Neural cell (in vitro differentiated cells): Measurements from ENCODE around the gene GALNT10. TPM values are rescaled to one million over a fixed set of nuclear protein-coding genes. Genes with fewer than 3 reads are reported as not detected.

ENCODE experiments used
- H2AFZ ChIP-seq: fragments of 200-600, 300-800 bp; sonication (generic), shearing (Covaris generic); 2 replicates; pipeline ENCODE4 v1.6.0; 2014; ENCODE audit warnings: low read depth, mild to moderate bottlenecking, antibody characterized with exemption, low read length, moderate library complexity
- H3F3A ChIP-seq: fragments of 200-600 bp; shearing (Covaris generic); 2 replicates; pipeline ENCODE4 v1.6.1; 2016; ENCODE audit warnings: mild to moderate bottlenecking, moderate library complexity, mixed read lengths, antibody characterized with exemption, low read length; ENCODE audit not compliant: insufficient read depth, poor library complexity, severe bottlenecking
- H3K27ac ChIP-seq: fragments of 200-600, 300-800 bp; sonication (generic), shearing (Covaris generic); 2 replicates; pipeline ENCODE4 v1.5.1; 2014; ENCODE audit warnings: mild to moderate bottlenecking, low read length, moderate library complexity
- H3K27me3 ChIP-seq: fragments of 300-800, 200-600 bp; sonication (generic), shearing (Covaris generic); 2 replicates; pipeline ENCODE4 v1.6.0; 2014; ENCODE audit warnings: mild to moderate bottlenecking, low read depth, low read length, moderate library complexity; ENCODE audit not compliant: insufficient read depth
- H3K36me3 ChIP-seq: fragments of 300-800, 200-600 bp; sonication (generic), shearing (Covaris generic); 2 replicates; pipeline ENCODE4 v1.5.1; 2014; ENCODE audit warnings: mild to moderate bottlenecking, antibody characterized with exemption, low read length, moderate library complexity; ENCODE audit not compliant: insufficient read depth
- H3K4me2 ChIP-seq: fragments of 300-800, 200-600 bp; sonication (generic), shearing (Covaris generic); 2 replicates; pipeline ENCODE4 v1.6.0; 2014; ENCODE audit warnings: mild to moderate bottlenecking, low read length
- H3K4me3 ChIP-seq: fragments of 300-800, 200-600 bp; sonication (generic), shearing (Covaris generic); 2 replicates; pipeline ENCODE4 v1.5.1; 2014; ENCODE audit warnings: mild to moderate bottlenecking, low read length, moderate library complexity
- H3K79me2 ChIP-seq: fragments of 200-600 bp; shearing (Covaris generic); replicated peaks from 2 replicates; pipeline ENCODE4 v1.6.0; 2014; ENCODE audit warnings: mild to moderate bottlenecking, low read length, moderate library complexity; ENCODE audit not compliant: insufficient read depth
- H3K9ac ChIP-seq: fragments of 300-800, 200-600 bp; sonication (generic), shearing (Covaris generic); 2 replicates; pipeline ENCODE4 v1.6.1; 2016; ENCODE audit warnings: mild to moderate bottlenecking, low read length, mixed read lengths
- H3K9me2 ChIP-seq: fragments of 200-600 bp; shearing (Covaris generic); 2 replicates; pipeline ENCODE4 v1.6.1; 2016; ENCODE audit warnings: mild to moderate bottlenecking, low read length, mixed read lengths; ENCODE audit not compliant: insufficient read depth
- H3K9me3 ChIP-seq: fragments of 200-600, 300-800 bp; sonication (generic), shearing (Covaris generic); 2 replicates; pipeline ENCODE4 v1.6.1; 2016; ENCODE audit warnings: mild to moderate bottlenecking, mixed run types, low read length, moderate library complexity, mixed read lengths
- H4K20me1 ChIP-seq: fragments of 200-600 bp; shearing (Covaris generic); 2 replicates; pipeline ENCODE4 v1.6.1; 2016; ENCODE audit warnings: mild to moderate bottlenecking, mixed run types; ENCODE audit not compliant: insufficient read depth
- CTCF ChIP-seq: fragments of 450-650 bp; IDR thresholded peaks from 2 replicates; pipeline ENCODE4 v1.5.1; 2014; ENCODE audit warnings: antibody characterized with exemption, mild to moderate bottlenecking, moderate library complexity; ENCODE audit not compliant: poor library complexity, severe bottlenecking
- EP300 ChIP-seq: fragments of 450-650 bp; conservative IDR thresholded peaks from 2 replicates; pipeline ENCODE4 v1.6.1; 2014; ENCODE audit warnings: antibody characterized with exemption, mild to moderate bottlenecking, moderate library complexity; ENCODE audit not compliant: poor library complexity, severe bottlenecking
- EZH2 ChIP-seq: fragments of 200-600, 300-800 bp; shearing (Covaris generic), sonication (generic); IDR thresholded peaks from 2 replicates; pipeline ENCODE4 v1.6.1; 2014; ENCODE audit warnings: antibody characterized with exemption, low read length, borderline replicate concordance, mild to moderate bottlenecking; ENCODE audit not compliant: insufficient read depth, poor library complexity, severe bottlenecking
- POLR2AphosphoS5 ChIP-seq: IDR thresholded peaks from 2 replicates; pipeline ENCODE4 v1.6.1; 2012
- REST ChIP-seq: IDR thresholded peaks from 2 replicates; pipeline ENCODE4 v1.6.1; 2012; ENCODE audit warnings: borderline replicate concordance
- SMC3 ChIP-seq: fragments of 450-650 bp; conservative IDR thresholded peaks from 2 replicates; pipeline ENCODE4 v1.6.1; 2014; ENCODE audit warnings: antibody characterized with exemption, mild to moderate bottlenecking, moderate library complexity; ENCODE audit not compliant: poor library complexity
- TAF1 ChIP-seq: IDR thresholded peaks from 2 replicates; pipeline ENCODE4 v1.6.1; 2012; ENCODE audit warnings: low read depth
- polyA plus RNA-seq: library from polyadenylated mRNA; depleted of rRNA; stranded (reverse); fragments of >200 nt; gene quantifications from 2 replicates; pipeline ENCODE4 v1.2.3, GENCODE V29; 2014

GALNT10 gene
- polyA plus RNA-seq, 1 donor from 2014 or later, result 3.1 TPM

GRCh38 chr5:154324033-154324432, 133.5 kb downstream of the GALNT10 start:
- Histone ChIP-seq H3K27ac (no peak overlapping the region), H3K79me2 (no peaks in the 10 kb centered on the region), H3K4me2 (no peak overlapping the region), H4K20me1 (no peaks in the 10 kb centered on the region), H3K27me3 (no peaks in the 10 kb centered on the region), H3F3A (no peaks in the 10 kb centered on the region), H2AFZ (no peak overlapping the region), H3K4me3 (no peak overlapping the region), H3K9me2 (no peaks in the 10 kb centered on the region), H3K9ac (no peak overlapping the region), H3K9me3 (no peaks in the 10 kb centered on the region), H3K36me3 (no peaks in the 10 kb centered on the region)
- TF ChIP-seq EZH2 (no peak), CTCF (no peak), TAF1 (no peak), REST (no peak)

DNA sequence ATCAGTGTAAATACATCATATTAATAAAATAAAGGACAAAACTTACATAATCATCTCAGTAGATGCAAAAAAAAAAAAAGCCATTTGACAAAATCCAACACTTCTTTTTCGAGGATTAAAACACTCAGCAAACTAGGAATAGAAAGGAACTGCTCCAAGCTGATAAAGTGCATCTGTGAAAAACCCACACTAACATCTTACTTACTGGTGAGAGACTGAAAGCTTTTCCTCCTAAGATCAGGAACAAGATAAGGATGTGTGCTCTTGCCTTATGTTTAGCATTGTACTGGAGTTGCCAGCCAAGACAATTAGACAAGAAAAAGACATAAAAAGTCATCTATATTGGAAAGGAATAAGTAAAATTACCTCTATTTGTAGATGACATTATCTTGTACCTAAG, 135.0 kb downstream of the GALNT10 start:
- TF ChIP-seq TAF1, result no peak
- no peak for TF ChIP-seq EP300
- TF ChIP-seq POLR2AphosphoS5, result no peak
- no peak for TF ChIP-seq SMC3
- H2AFZ ChIP-seq, result no peak overlapping the region
- H4K20me1 ChIP-seq, result no peaks in the 10 kb centered on the region
- no peaks in the 10 kb centered on the region for H3K9me3 ChIP-seq
- H3K9me2 ChIP-seq, result no peaks in the 10 kb centered on the region
- H3K4me3 ChIP-seq, result no peak overlapping the region
- H3K79me2 ChIP-seq, result no peaks in the 10 kb centered on the region
- H3K27ac ChIP-seq, result no peak overlapping the region
- H3K4me2 ChIP-seq, result no peak overlapping the region
- no peak overlapping the region for H3K9ac ChIP-seq
- H3K36me3 ChIP-seq, result no peaks in the 10 kb centered on the region
- no peaks in the 10 kb centered on the region for H3F3A ChIP-seq
- no peaks in the 10 kb centered on the region for H3K27me3 ChIP-seq

DNA sequence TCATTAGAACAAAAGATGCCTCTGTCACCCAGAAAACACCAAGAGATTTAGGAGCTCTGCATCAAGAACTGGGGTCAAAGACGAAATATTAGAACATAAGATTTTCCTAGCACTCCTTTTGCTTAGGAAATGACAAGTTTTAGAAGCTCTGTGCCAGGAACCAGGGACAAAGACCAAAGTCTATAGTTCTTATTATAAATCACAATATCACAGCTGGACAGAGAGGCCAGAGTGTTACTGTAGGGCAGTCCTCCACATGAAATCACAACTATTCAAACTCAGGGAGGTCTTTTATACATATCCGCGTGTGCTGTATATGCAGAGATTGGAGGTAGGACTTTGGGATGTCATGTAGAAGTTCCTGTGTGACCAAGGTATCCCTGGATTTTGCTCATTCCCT, 138.5 kb downstream of the GALNT10 start:
- Histone ChIP-seq H3K27ac (no peak overlapping the region), H3K9me3 (no peaks in the 10 kb centered on the region), H4K20me1 (no peaks in the 10 kb centered on the region), H3K36me3 (no peaks in the 10 kb centered on the region), H3K27me3 (no peaks in the 10 kb centered on the region), H3K79me2 (no peaks in the 10 kb centered on the region), H3K9ac (no peak overlapping the region), H3K4me3 (no peak overlapping the region), H3F3A (no peaks in the 10 kb centered on the region), H2AFZ (no peak overlapping the region), H3K4me2 (no peak overlapping the region), H3K9me2 (no peaks in the 10 kb centered on the region)
- no peak for TF ChIP-seq REST
- TF ChIP-seq CTCF, result no peak
- TF ChIP-seq TAF1, result no peak
